Lung microvascular endothelial cell (primary cell): Measurements from ENCODE around the gene TJP2. TPM values are rescaled to one million over a fixed set of nuclear protein-coding genes. Genes with fewer than 3 reads are reported as not detected.

Experiments
- total RNA-seq: library from RNA; depleted of rRNA; stranded (reverse); fragments of >200 nt; gene quantifications from 2 replicates; pipeline ENCODE4 v1.2.1, GENCODE V29; 2014

The TJP2 gene
- total RNA-seq, 1 donor from 2014 or later: 48.4 TPM

Other genes starting within 250 kb of the TJP2 start
- gene PRKACG, start 160.2 kb upstream of the TJP2 start, total RNA-seq: not detected in 2 replicates
- 0.65 and 1.2 TPM in 2 replicates for gene FXN, start 138.5 kb upstream of the TJP2 start, total RNA-seq
- 3.3 and 11.1 TPM in 2 replicates for gene ENTREP1, start 150.9 kb downstream of the TJP2 start, total RNA-seq